OCI-LY1 (cell line): Measurements from ENCODE around the gene L3MBTL1.

Source experiments
- H2AFZ ChIP-seq: fragments of 200-600 bp; sonication (generic), shearing (Covaris generic); 2 replicates; pipeline ENCODE4 v1.6.0; 2014; ENCODE audit warnings: antibody characterized with exemption, mild to moderate bottlenecking, low read length
- H3F3A ChIP-seq: fragments of 200-600 bp; sonication (generic), shearing (Covaris generic); 2 replicates; pipeline ENCODE4 v1.6.0; 2014; ENCODE audit warnings: mild to moderate bottlenecking, antibody characterized with exemption, low read length, moderate library complexity; ENCODE audit not compliant: insufficient read depth
- H3K27ac ChIP-seq: fragments of 200-600 bp; sonication (generic); 2 replicates; pipeline ENCODE4 v1.5.1; 2014; ENCODE audit warnings: low read length, mixed run types, mild to moderate bottlenecking, low read depth; ENCODE audit not compliant: poor library complexity, severe bottlenecking
- H3K27me3 ChIP-seq: fragments of 200-600 bp; sonication (generic); 2 replicates; pipeline ENCODE4 v1.6.0; 2014; ENCODE audit warnings: antibody characterized with exemption, mild to moderate bottlenecking, low read length, moderate library complexity; ENCODE audit not compliant: insufficient read depth
- H3K36me3 ChIP-seq: fragments of 200-600 bp; sonication (generic); 2 replicates; pipeline ENCODE4 v1.6.1; 2014; ENCODE audit warnings: mild to moderate bottlenecking, antibody characterized with exemption, low read length, moderate library complexity, mixed read lengths; ENCODE audit not compliant: insufficient read depth
- H3K4me1 ChIP-seq: fragments of 200-600 bp; sonication (generic); 2 replicates; pipeline ENCODE4 v1.5.1; 2014; ENCODE audit warnings: mild to moderate bottlenecking, low read length, moderate library complexity; ENCODE audit not compliant: insufficient read depth, severe bottlenecking
- H3K4me2 ChIP-seq: fragments of 200-600 bp; sonication (generic), shearing (Covaris generic); 2 replicates; pipeline ENCODE4 v1.6.1; 2014; ENCODE audit warnings: low read length
- H3K4me3 ChIP-seq: fragments of 200-600 bp; sonication (generic); 2 replicates; pipeline ENCODE4 v1.5.1; 2014; ENCODE audit warnings: low read length, low read depth, mild to moderate bottlenecking, mixed read lengths; ENCODE audit not compliant: poor library complexity, severe bottlenecking
- H3K79me2 ChIP-seq: fragments of 200-600 bp; shearing (Covaris generic); 2 replicates; pipeline ENCODE4 v1.6.1; 2016; ENCODE audit warnings: mixed run types, low read length, mixed read lengths; ENCODE audit not compliant: insufficient read depth
- H3K9ac ChIP-seq: fragments of 200-600 bp; sonication (generic), shearing (Covaris generic); 2 replicates; pipeline ENCODE4 v1.6.1; 2014; ENCODE audit warnings: mild to moderate bottlenecking, low read length, mixed read lengths
- H3K9me2 ChIP-seq: fragments of 200-600 bp; sonication (generic), shearing (Covaris generic); 2 replicates; pipeline ENCODE4 v1.6.1; 2014; ENCODE audit warnings: low read depth, mild to moderate bottlenecking, low read length, mixed read lengths
- H3K9me3 ChIP-seq: fragments of 200-600 bp; shearing (Covaris generic); 2 replicates; pipeline ENCODE4 v1.6.1; 2014; ENCODE audit warnings: low read length, mixed read lengths
- H4K20me1 ChIP-seq: fragments of 200-600 bp; sonication (generic), shearing (Covaris generic); 2 replicates; pipeline ENCODE4 v1.6.0; 2016; ENCODE audit warnings: mild to moderate bottlenecking, low read length; ENCODE audit not compliant: insufficient read depth
- EZH2 ChIP-seq: fragments of 200-600 bp; sonication (generic), shearing (Covaris generic); IDR thresholded peaks from 2 replicates; pipeline ENCODE4 v1.8.0; 2017; ENCODE audit warnings: borderline replicate concordance, mixed run types, mild to moderate bottlenecking, antibody characterized with exemption, low read length, moderate library complexity, mixed read lengths
- TF ChIP-seq, protein P1 (sequence below): fragments of 200-600 bp; sonication (generic), shearing (Covaris generic); IDR thresholded peaks from 2 replicates; pipeline ENCODE4 v1.5.1; 2017; ENCODE audit warnings: mild to moderate bottlenecking, antibody characterized with exemption, low read length, moderate library complexity, mixed read lengths

L3MBTL1 gene

DNA sequence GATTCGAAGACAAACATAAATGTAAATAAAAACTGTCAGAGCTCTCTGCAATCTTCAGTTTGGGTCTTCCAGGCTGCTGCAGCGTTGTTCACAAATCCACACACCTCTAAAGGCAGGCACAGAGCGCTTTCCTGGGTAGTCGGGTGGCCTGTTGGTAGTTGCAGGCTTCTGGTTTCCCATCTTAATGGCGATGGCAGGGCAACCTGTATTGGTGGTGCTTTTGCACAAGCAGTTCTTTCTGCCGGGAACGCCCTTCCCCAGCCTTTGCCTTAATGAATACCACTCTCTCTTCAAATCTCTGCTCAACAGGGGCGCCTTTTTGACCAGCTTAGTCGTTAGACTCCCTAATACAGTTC is 82.5 kb downstream of the L3MBTL1 start:
- Histone ChIP-seq H3K36me3 (peaks cover 5% of the 10 kb centered on the region; the same call in 1 of the 2 replicates), H3K27ac (peak overlapping the region; percentile 48), H3K27me3 (no peaks in the 10 kb centered on the region), H2AFZ (peak overlapping the region; percentile 12; the same call in 1 of the 2 replicates), H3K79me2 (no peaks in the 10 kb centered on the region), H3K9me3 (no peaks in the 10 kb centered on the region), H4K20me1 (no peaks in the 10 kb centered on the region), H3F3A (no peaks in the 10 kb centered on the region), H3K4me2 (peak overlapping the region; percentile 86), H3K9me2 (no peaks in the 10 kb centered on the region), H3K9ac (peak overlapping the region; percentile 85), H3K4me3 (peak overlapping the region; percentile 76), H3K4me1 (peaks cover 20% of the 10 kb centered on the region)
- TF ChIP-seq, protein P1, sequence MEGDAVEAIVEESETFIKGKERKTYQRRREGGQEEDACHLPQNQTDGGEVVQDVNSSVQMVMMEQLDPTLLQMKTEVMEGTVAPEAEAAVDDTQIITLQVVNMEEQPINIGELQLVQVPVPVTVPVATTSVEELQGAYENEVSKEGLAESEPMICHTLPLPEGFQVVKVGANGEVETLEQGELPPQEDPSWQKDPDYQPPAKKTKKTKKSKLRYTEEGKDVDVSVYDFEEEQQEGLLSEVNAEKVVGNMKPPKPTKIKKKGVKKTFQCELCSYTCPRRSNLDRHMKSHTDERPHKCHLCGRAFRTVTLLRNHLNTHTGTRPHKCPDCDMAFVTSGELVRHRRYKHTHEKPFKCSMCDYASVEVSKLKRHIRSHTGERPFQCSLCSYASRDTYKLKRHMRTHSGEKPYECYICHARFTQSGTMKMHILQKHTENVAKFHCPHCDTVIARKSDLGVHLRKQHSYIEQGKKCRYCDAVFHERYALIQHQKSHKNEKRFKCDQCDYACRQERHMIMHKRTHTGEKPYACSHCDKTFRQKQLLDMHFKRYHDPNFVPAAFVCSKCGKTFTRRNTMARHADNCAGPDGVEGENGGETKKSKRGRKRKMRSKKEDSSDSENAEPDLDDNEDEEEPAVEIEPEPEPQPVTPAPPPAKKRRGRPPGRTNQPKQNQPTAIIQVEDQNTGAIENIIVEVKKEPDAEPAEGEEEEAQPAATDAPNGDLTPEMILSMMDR, result no peak
- TF ChIP-seq EZH2, result no peak

DNA sequence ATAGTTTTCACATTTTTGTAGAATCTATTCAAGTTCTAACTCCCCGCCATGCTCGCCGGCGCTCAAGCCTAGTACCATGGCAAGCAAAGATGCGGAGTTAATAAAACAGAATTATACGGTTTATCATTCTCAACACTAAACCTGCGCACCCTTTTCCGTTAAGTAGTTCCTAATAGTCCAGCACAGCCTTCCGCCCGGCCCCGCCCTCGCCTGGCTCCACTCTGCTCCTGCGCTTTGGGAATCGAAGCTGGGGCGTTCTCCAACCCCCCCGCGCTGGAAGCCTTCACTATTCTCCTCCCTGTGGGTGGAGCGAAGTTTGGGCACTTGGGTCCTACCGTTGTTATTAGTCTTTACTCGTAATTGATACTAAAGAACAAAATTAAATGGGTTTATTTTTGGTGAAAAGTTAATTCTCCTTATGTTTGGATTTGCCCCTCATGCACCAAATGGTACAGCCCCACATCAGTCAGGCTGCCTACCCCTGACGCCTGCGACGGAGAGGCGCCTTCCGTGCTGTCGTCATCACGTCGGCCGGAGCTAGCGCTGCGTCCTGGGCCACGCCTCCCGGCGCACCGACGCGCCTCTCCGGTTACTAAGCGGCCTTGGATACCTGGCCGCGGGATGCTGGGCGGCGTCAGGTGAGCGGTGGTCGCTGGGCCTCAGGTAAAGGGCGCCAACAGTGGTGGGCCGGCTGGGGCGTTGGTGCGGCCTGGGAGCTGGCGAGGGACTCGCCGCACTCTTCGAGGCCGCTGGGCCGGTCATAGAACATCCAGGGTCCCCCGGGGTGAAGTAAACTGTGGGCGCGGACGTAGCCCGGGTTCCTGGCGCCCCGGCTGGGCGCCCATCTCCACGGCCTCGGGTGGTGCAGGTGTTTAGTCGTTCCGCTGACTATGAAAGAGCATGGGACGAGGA is 83.2 kb downstream of the L3MBTL1 start, which contains the start of gene IFT52:
Gene IFT52, plus strand, starts transcription at position 546 of the 912 bp plus-strand sequence. CDS start 3,762 bp downstream, outside the sequence.
- no peaks in the 10 kb centered on the region for H3F3A ChIP-seq
- peak within 1 kb of the TSS; percentile 85 for H3K9ac ChIP-seq
- peak within 1 kb of the TSS; percentile 48 for H3K27ac ChIP-seq
- H3K4me1 ChIP-seq, result peaks cover 20% of the 10 kb centered on the region
- H3K4me2 ChIP-seq, result peak within 1 kb of the TSS; percentile 86
- H3K9me3 ChIP-seq, result no peaks in the 10 kb centered on the region
- H3K79me2 ChIP-seq, result no peaks in the 10 kb centered on the region
- H2AFZ ChIP-seq, result peak within 1 kb of the TSS; percentile 12; the same call in 1 of the 2 replicates
- no peaks in the 10 kb centered on the region for H3K9me2 ChIP-seq
- H4K20me1 ChIP-seq, result no peaks in the 10 kb centered on the region
- no peaks in the 10 kb centered on the region for H3K27me3 ChIP-seq
- peak within 1 kb of the TSS; percentile 76 for H3K4me3 ChIP-seq
- H3K36me3 ChIP-seq, result peaks cover 8% of the 10 kb centered on the region; the same call in 1 of the 2 replicates
- TF ChIP-seq EZH2, result no peak
- TF ChIP-seq, protein P1, result no peak
